Retinal pigment epithelial cell (primary cell): ENCODE data around the gene ZNF469.

Source experiments
- DNase-seq: peaks from one replicate; pipeline ENCODE4 v3.0.0-alpha.2; 2010; ENCODE audit warnings: low read depth
- H3K4me3 ChIP-seq: 2 replicates; pipeline ENCODE4 v1.5.1; 2011; ENCODE audit warnings: mild to moderate bottlenecking, low read length, control low read depth, moderate library complexity
- TF ChIP-seq, protein P1 (sequence below): conservative IDR thresholded peaks from 2 replicates; pipeline ENCODE4 v1.5.1; 2011; ENCODE audit warnings: low read depth, low read length, control low read depth, inconsistent platforms

ZNF469 gene

GRCh38 chr16:88430524-88431446 lies 48.0 kb downstream of the ZNF469 start:
- TF ChIP-seq, protein P1, sequence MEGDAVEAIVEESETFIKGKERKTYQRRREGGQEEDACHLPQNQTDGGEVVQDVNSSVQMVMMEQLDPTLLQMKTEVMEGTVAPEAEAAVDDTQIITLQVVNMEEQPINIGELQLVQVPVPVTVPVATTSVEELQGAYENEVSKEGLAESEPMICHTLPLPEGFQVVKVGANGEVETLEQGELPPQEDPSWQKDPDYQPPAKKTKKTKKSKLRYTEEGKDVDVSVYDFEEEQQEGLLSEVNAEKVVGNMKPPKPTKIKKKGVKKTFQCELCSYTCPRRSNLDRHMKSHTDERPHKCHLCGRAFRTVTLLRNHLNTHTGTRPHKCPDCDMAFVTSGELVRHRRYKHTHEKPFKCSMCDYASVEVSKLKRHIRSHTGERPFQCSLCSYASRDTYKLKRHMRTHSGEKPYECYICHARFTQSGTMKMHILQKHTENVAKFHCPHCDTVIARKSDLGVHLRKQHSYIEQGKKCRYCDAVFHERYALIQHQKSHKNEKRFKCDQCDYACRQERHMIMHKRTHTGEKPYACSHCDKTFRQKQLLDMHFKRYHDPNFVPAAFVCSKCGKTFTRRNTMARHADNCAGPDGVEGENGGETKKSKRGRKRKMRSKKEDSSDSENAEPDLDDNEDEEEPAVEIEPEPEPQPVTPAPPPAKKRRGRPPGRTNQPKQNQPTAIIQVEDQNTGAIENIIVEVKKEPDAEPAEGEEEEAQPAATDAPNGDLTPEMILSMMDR = no peak
- no peak for DNase-seq
- peak overlapping the region; percentile 26 for H3K4me3 ChIP-seq

GRCh38 chr16:88431651-88432050 lies 48.9 kb downstream of the ZNF469 start:
- H3K4me3 ChIP-seq = no peak overlapping the region
- no peak for DNase-seq
- TF ChIP-seq, protein P1 = no peak

- TF ChIP-seq, protein P1 = no peak
- no peak for DNase-seq
- H3K4me3 ChIP-seq = no peak overlapping the region
Measured at GRCh38 chr16:88432174-88432573, 49.4 kb downstream of the ZNF469 start.
